Chondrocyte (in vitro differentiated cells): ENCODE results near the gene NTMT1. TPM values are rescaled to one million over a fixed set of nuclear protein-coding genes. Genes with fewer than 3 reads are reported as not detected.

Source experiments
- DNase-seq: peaks from one replicate; pipeline ENCODE4 v3.0.0; 2021; ENCODE audit warnings: mixed read lengths, low spot score
- H3K27ac Mint-ChIP-seq: one replicate; pipeline ENCODE4 v1.8.0; 2021; ENCODE audit warnings: mild to moderate bottlenecking, moderate library complexity, mixed read lengths; ENCODE audit not compliant: unreplicated experiment
- H3K27me3 Mint-ChIP-seq: 2 replicates; pipeline ENCODE4 v1.8.0; 2021; ENCODE audit warnings: low read depth, mixed read lengths
- H3K36me3 Mint-ChIP-seq: 2 replicates; pipeline ENCODE4 v1.8.0; 2021; ENCODE audit warnings: low read depth, mixed read lengths
- H3K4me1 Mint-ChIP-seq: 2 replicates; pipeline ENCODE4 v1.8.0; 2021; ENCODE audit warnings: low read depth, mild to moderate bottlenecking, mixed read lengths
- H3K4me3 Mint-ChIP-seq: one replicate; pipeline ENCODE4 v1.8.0; 2021; ENCODE audit warnings: mild to moderate bottlenecking, moderate library complexity, mixed read lengths; ENCODE audit not compliant: unreplicated experiment
- H3K9me3 Mint-ChIP-seq: 2 replicates; pipeline ENCODE4 v1.8.0; 2021; ENCODE audit warnings: low read depth, mixed read lengths
- CTCF ChIP-seq: fragments of 200-600 bp; sonication (generic); IDR thresholded peaks from 2 replicates; pipeline ENCODE4 v1.5.0; 2021; ENCODE audit warnings: antibody characterized with exemption, mild to moderate bottlenecking, moderate library complexity
- total RNA-seq: library from RNA; stranded (reverse); gene quantifications from 3 replicates; pipeline ENCODE4 v1.2.1, GENCODE V29; 2021

The NTMT1 gene
- total RNA-seq, 1 donor from 2014 or later: 37.4 TPM

GRCh38 chr9:129649726-129650679 is 24.0 kb downstream of the NTMT1 start:
- Mint-ChIP-seq H3K27me3 (peaks cover 2% of the 10 kb centered on the region), H3K9me3 (peaks cover 3% of the 10 kb centered on the region), H3K4me3 (no peak overlapping the region), H3K4me1 (peaks cover 12% of the 10 kb centered on the region), H3K27ac (no peak overlapping the region), H3K36me3 (peaks cover 2% of the 10 kb centered on the region)
- TF ChIP-seq CTCF: no peak
- DNase-seq: no peak

GRCh38 chr9:129650680-129651235 is 24.8 kb downstream of the NTMT1 start:
- Mint-ChIP-seq H3K27ac (no peak overlapping the region), H3K4me1 (peaks cover 12% of the 10 kb centered on the region), H3K36me3 (peaks cover 2% of the 10 kb centered on the region), H3K4me3 (no peak overlapping the region), H3K27me3 (peaks cover 2% of the 10 kb centered on the region), H3K9me3 (peaks cover 3% of the 10 kb centered on the region)
- no peak for TF ChIP-seq CTCF
- no peak for DNase-seq

- TF ChIP-seq CTCF: no peak
- Mint-ChIP-seq H3K27ac (no peak overlapping the region), H3K4me3 (no peak overlapping the region), H3K9me3 (no peaks in the 10 kb centered on the region), H3K4me1 (peaks cover 12% of the 10 kb centered on the region), H3K36me3 (no peaks in the 10 kb centered on the region), H3K27me3 (peaks cover 2% of the 10 kb centered on the region)
- DNase-seq: no peak
Observed at GRCh38 chr9:129653823-129654553, 28.0 kb downstream of the NTMT1 start.

- no peaks in the 10 kb centered on the region for H3K36me3 Mint-ChIP-seq
- no peaks in the 10 kb centered on the region for H3K9me3 Mint-ChIP-seq
- H3K4me1 Mint-ChIP-seq: peaks cover 12% of the 10 kb centered on the region
- no peak for DNase-seq
- no peak overlapping the region for H3K27ac Mint-ChIP-seq
- H3K4me3 Mint-ChIP-seq: no peak overlapping the region
- peaks cover 2% of the 10 kb centered on the region for H3K27me3 Mint-ChIP-seq
- TF ChIP-seq CTCF: no peak
Observed at GRCh38 chr9:129654554-129655040, 28.6 kb downstream of the NTMT1 start.

- Mint-ChIP-seq H3K36me3 (no peaks in the 10 kb centered on the region), H3K4me3 (no peak overlapping the region), H3K9me3 (no peaks in the 10 kb centered on the region), H3K27ac (no peak overlapping the region), H3K27me3 (peaks cover 1% of the 10 kb centered on the region), H3K4me1 (peaks cover 10% of the 10 kb centered on the region)
- DNase-seq: no peak
- no peak for TF ChIP-seq CTCF
Observed at GRCh38 chr9:129655154-129655553, 29.2 kb downstream of the NTMT1 start.
